T-cell (primary cell): ENCODE measurements around the gene ZXDC. TPM values are rescaled to one million over a fixed set of nuclear protein-coding genes. Genes with fewer than 3 reads are reported as not detected.

ENCODE experiments used
- ATAC-seq, 4 experiments: fragments of 200-7000 bp in 3 of 4; fragments of 150-1000 bp in 1 of 4; cut with Tn5 transposase; replicated peaks in 1 of 4; 1 replicate in 3 of 4; 2 replicates in 1 of 4; pipeline ENCODE4 v1.10.0; 2021; ENCODE audit warnings: moderate library complexity in 3 of 4, mild to moderate bottlenecking in 2 of 4, moderate number of reproducible peaks in 1 of 4
- CTCF ChIA-PET, 2 donors: fragments of 300-600 bp; sonication (Branson Sonifier 250); formaldehyde crosslinking; loops; one replicate each; lab custom pipeline; 2022; ENCODE audit warnings: antibody characterized with exemption in 2 of 2; lab: Charles Lee
- POLR2A ChIA-PET, 2 donors: fragments of 300-600 bp; sonication (Branson Sonifier 250); formaldehyde crosslinking; loops; one replicate each; lab custom pipeline; 2022; ENCODE audit warnings: antibody characterized with exemption in 2 of 2; lab: Charles Lee
- DNase-seq, 35 experiments: peaks; one replicate each; pipeline versions ENCODE4 v3.0.0 to v3.0.0-alpha.2; 2013 to 2023
- H3K27ac ChIP-seq: one replicate; pipeline ENCODE4 v1.5.1; 2013; ENCODE audit warnings: low read length
- H3K27me3 ChIP-seq, 2 experiments: replicated peaks in 1 of 2; 1 replicate in 1 of 2; 2 replicates in 1 of 2; pipeline versions ENCODE4 v1.6.1 to v1.7.0; 2013; ENCODE audit warnings: low read length in 1 of 2, mixed read lengths in 1 of 2; ENCODE audit not compliant: control insufficient read depth in 2 of 2, insufficient read depth in 2 of 2; ENCODE audit errors: extremely low read depth in 1 of 2
- H3K36me3 ChIP-seq, 2 donors: 1 replicate in 1 of 2; 2 replicates in 1 of 2; pipeline versions ENCODE4 v1.6.1 to v1.7.0; 2013; ENCODE audit warnings: low read length in 1 of 2; ENCODE audit not compliant: control insufficient read depth in 2 of 2, insufficient read depth in 1 of 2; ENCODE audit errors: extremely low read depth in 1 of 2
- H3K4me1 ChIP-seq, 2 experiments: 1 replicate in 1 of 2; 2 replicates in 1 of 2; pipeline versions ENCODE4 v1.6.1 to v1.7.0; 2013; ENCODE audit warnings: low read length in 2 of 2, mixed read lengths in 1 of 2; ENCODE audit not compliant: insufficient read depth in 2 of 2, control insufficient read depth in 1 of 2; ENCODE audit errors: extremely low read depth in 1 of 2
- H3K4me3 ChIP-seq, 2 donors: 1 replicate in 1 of 2; 2 replicates in 1 of 2; pipeline versions ENCODE4 v1.5.1 to v1.7.0; 2013; ENCODE audit warnings: mild to moderate bottlenecking in 2 of 2, low read length in 1 of 2, moderate library complexity in 1 of 2; ENCODE audit not compliant: control insufficient read depth in 1 of 2; ENCODE audit errors: extremely low read depth in 1 of 2
- H3K9me3 ChIP-seq: 2 replicates; pipeline ENCODE4 v1.7.0; 2013
- H3K27ac Mint-ChIP-seq, 2 donors: one replicate each; pipeline ENCODE4 v1.8.0; 2020 to 2021; ENCODE audit warnings: mild to moderate bottlenecking in 2 of 2, mixed read lengths in 2 of 2
- H3K27me3 Mint-ChIP-seq, 2 donors: one replicate each; pipeline ENCODE4 v1.8.0; 2021 to 2022; ENCODE audit warnings: mixed read lengths in 2 of 2
- H3K36me3 Mint-ChIP-seq: one replicate; pipeline ENCODE4 v1.8.0; 2021; ENCODE audit warnings: mixed read lengths
- H3K4me1 Mint-ChIP-seq, 3 donors: one replicate each; pipeline ENCODE4 v1.8.0; 2020 to 2022; ENCODE audit warnings: mixed read lengths in 3 of 3, mild to moderate bottlenecking in 1 of 3
- H3K4me3 Mint-ChIP-seq, 3 donors: one replicate each; pipeline ENCODE4 v1.8.0; 2020 to 2022; ENCODE audit warnings: mild to moderate bottlenecking in 3 of 3, mixed read lengths in 3 of 3, moderate library complexity in 3 of 3
- H3K9me3 Mint-ChIP-seq, 3 donors: one replicate each; pipeline ENCODE4 v1.8.0; 2020 to 2022; ENCODE audit warnings: mixed read lengths in 3 of 3
- WGBS: methylation state at CpG from one replicate; pipeline ENCODE4 v1.1.5; 2013; ENCODE audit warnings: missing lambda C conversion rate; ENCODE audit not compliant: insufficient coverage; 5-methylcytosine and 5-hydroxymethylcytosine counted together
- total RNA-seq, 35 experiments: library from RNA in 6 of 35; stranded (reverse) in 6 of 35; fragments of 120-200 nt in 1 of 35; gene quantifications; one replicate each; pipeline versions ENCODE4 v1.2.1 to v1.2.4 and lab custom pipeline; 2013 to 2026

The ZXDC gene
- total RNA-seq, 5 donors from 2014 or later (not counting 1 experiment from before 2014, with no cell fraction given): 57.6 to 68.7 (median 61.8) TPM

DNA sequence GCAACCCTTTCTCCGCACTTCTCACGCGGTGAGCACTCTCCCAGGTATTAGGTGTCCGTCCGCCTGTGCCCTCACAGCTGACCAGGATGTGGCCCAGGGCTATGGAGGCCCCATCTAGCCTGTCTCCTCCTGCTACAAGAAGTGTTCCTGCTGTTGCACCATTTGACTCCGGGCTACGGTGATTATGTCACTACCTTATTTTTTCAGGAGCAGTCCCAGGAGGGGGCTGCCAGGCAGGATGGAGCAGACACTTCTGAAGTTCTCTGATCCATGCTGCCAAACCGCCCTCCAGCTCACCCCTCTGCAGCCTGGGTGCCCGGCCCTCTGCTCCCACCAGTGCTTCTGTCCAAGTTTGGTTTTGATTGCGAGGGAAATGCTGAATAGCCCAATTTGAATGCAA is 36.9 kb downstream of the ZXDC start:
- Mint-ChIP-seq H3K4me3 (no peak overlapping the region), H3K27me3 (no peaks in the 10 kb centered on the region), H3K36me3 (peaks cover 52% of the 10 kb centered on the region), H3K4me1 (no peaks in the 10 kb centered on the region), H3K9me3 (no peaks in the 10 kb centered on the region), H3K27ac (no peak overlapping the region)
- H3K27me3 ChIP-seq: no peaks in the 10 kb centered on the region
- no peaks in the 10 kb centered on the region for H3K9me3 ChIP-seq
- DNase-seq (peak in 1 of 35 experiments; percentile 3), ATAC-seq (no peak)
- POLR2A ChIA-PET: no interaction called here
- H3K4me1 ChIP-seq: no peaks in the 10 kb centered on the region
- WGBS: 100% methylated on average over 8 of the region's 10 CpGs
- CTCF ChIA-PET: interaction anchor here in 1 of 2 donors (0.7 kb wide), 1 partner anchor 574 kb away, joined by 3 read pairs; no protein-coding TSS in a partner anchor
- H3K4me3 ChIP-seq: no peak overlapping the region
- peaks cover 15 to 62% of the 10 kb centered on the region in 2 donors for H3K36me3 ChIP-seq
- H3K27ac ChIP-seq: no peak overlapping the region

DNA sequence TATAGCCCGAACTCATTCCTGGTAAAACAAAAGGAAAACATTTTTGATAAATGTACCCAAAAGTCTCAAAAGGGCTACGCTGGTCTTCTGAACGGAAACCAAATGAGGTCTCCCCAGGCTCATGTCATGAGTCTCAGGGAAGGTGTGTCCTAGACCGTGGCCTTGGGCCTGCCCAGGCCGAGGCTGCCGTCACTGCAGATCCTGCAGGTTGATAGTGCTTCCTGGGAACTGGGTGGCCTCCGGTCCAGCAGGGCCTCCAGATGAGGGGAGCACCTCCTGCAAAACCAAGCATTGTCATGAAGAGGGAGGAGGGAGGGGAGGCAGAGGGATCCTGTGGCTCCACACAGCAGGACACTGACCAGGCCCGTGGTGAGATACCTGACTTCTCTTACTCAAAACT is 37.5 kb downstream of the ZXDC start:
- Mint-ChIP-seq H3K27ac (no peak overlapping the region), H3K4me3 (no peak overlapping the region), H3K4me1 (no peaks in the 10 kb centered on the region), H3K36me3 (peaks cover 53% of the 10 kb centered on the region), H3K27me3 (no peaks in the 10 kb centered on the region), H3K9me3 (no peaks in the 10 kb centered on the region)
- CTCF ChIA-PET: no interaction called here
- POLR2A ChIA-PET: no interaction called here
- Histone ChIP-seq H3K4me3 (no peak overlapping the region), H3K9me3 (no peaks in the 10 kb centered on the region), H3K27ac (no peak overlapping the region), H3K36me3 (peaks cover 18 to 62% of the 10 kb centered on the region in 2 donors), H3K4me1 (no peaks in the 10 kb centered on the region), H3K27me3 (no peaks in the 10 kb centered on the region)
- WGBS: 96% methylated on average over 6 of the region's 8 CpGs
- ATAC-seq (no peak), DNase-seq (no peak)

DNA sequence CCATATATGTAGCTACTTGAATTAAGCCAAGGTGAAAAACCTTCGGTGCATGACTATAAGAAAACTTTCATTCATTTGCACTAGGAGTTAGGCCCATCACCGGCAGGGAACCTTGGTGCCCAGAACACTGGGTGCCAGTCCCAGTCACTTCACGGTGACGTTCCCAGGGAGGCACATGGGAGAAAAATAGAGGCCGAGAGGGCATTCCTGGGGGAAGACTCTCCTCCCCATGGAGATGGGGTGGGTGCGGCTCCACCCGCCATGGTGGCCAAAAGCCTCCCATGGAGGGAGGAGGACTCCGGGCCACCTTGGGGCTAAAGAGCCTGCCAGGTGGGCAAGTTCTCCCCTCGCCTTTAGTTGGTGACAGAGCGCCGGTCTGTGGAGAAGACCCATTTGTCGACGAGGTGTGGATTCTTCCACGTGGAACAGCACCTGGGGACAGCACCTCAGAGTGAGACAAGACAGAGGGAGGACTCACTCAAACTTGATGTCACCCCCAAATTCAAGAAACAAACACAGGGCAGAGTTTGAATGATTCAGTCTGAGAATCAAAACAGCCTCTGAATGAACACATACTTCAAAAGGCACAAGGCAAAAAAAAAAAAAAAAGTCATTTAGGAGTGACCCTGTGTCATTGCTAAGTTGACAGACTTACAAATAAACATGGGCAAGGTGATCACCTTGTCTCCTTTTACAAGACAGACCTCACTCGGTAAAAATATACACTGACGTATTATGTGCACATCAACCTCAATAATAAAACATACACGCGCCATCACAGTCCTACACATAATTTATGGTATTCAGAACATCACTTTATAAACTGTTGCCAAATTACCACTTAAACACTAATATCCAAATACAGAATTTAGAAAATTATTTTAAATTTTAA is 38.6 kb downstream of the ZXDC start:
- Histone ChIP-seq H3K27ac (no peak overlapping the region), H3K36me3 (peaks cover 15 to 60% of the 10 kb centered on the region in 2 donors), H3K27me3 (no peaks in the 10 kb centered on the region), H3K9me3 (no peaks in the 10 kb centered on the region), H3K4me1 (no peaks in the 10 kb centered on the region), H3K4me3 (no peak overlapping the region)
- WGBS: 88% methylated on average over 5 of the region's 18 CpGs
- no peaks in the 10 kb centered on the region for H3K9me3 Mint-ChIP-seq
- no peaks in the 10 kb centered on the region for H3K27me3 Mint-ChIP-seq
- CTCF ChIA-PET: no interaction called here
- ATAC-seq (no peak), DNase-seq (no peak)
- H3K4me1 Mint-ChIP-seq: no peaks in the 10 kb centered on the region
- peaks cover 59% of the 10 kb centered on the region for H3K36me3 Mint-ChIP-seq
- no peak overlapping the region for H3K4me3 Mint-ChIP-seq
- H3K27ac Mint-ChIP-seq: no peak overlapping the region
- POLR2A ChIA-PET: no interaction called here

DNA sequence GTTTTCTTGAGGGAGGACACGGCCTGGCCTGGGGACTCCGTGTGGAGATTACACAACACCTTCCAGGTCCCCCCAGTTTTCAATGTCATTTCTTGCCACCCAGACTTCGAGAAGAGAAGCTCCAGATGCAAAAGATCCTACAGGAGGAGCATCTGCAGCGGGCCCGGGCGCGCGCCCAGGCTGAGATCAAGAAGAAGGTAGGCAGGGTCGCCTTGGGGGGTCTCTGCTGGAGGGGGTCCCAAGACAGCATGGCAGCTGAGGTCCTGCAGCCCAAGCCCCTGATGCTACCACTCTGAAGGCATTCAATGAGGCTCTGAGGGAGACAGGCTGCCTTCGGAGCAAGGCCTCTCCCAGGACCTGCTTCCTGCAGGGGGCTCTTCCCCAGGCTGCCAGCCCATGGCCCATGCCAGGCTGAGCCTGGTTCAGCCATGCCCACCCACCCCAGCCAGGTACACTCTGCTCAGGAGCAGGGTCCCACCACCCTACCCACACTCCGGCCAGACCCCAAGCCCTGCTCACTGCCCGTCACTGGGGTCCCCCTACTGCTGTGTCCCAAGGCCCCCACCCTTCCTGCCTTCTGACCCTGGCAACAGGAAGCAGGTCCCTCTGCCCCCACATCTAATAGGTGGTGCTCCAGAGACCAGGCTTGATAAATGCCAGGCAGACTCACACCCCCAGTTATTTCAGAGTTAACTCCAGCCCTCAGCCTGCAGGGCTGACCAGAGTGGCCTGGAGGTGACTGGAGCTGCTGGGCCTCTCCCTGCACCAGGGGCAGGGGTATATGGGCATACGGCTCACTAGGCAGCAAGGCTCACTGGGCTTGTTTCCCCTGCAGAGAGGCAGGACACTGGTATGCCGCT is 40.0 kb downstream of the ZXDC start:
- POLR2A ChIA-PET: no interaction called here
- H3K27me3 ChIP-seq: no peaks in the 10 kb centered on the region
- Mint-ChIP-seq H3K27me3 (no peaks in the 10 kb centered on the region), H3K27ac (no peak overlapping the region), H3K36me3 (peaks cover 51% of the 10 kb centered on the region), H3K4me1 (no peaks in the 10 kb centered on the region), H3K4me3 (no peak overlapping the region), H3K9me3 (no peaks in the 10 kb centered on the region)
- H3K27ac ChIP-seq: no peak overlapping the region
- H3K4me3 ChIP-seq: no peak overlapping the region
- ATAC-seq (no peak), DNase-seq (peak in 1 of 35 experiments; percentile 4)
- H3K4me1 ChIP-seq: no peaks in the 10 kb centered on the region
- 94% methylated on average over 11 of the region's 14 CpGs for WGBS
- CTCF ChIA-PET: no interaction called here
- H3K9me3 ChIP-seq: no peaks in the 10 kb centered on the region
- H3K36me3 ChIP-seq: peaks cover 15 to 52% of the 10 kb centered on the region in 2 donors

DNA sequence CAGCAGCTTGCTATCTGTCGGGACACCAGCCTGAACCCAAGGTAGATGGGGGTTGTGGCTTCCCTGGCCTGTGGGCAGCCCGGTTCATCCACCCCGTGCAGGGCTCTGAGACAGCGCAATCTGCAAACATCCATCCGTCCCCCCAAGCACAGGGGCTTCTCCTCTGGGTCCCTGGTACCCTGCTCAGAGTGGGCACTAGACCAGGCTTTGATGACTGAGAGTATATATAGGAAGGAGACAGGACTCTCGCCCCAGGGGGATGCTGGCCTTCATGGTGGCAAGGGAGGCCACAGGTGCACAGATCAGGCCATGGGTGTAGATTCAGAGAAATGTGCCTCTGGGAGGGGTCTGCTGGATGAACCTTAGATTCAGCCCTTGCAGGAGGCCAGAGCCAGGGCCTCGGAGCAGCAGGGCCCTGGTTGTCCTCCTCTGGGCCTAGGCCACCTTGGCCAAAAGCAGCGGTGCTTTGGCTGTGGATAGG is 40.7 kb downstream of the ZXDC start:
- no peak overlapping the region for H3K27ac Mint-ChIP-seq

DNA sequence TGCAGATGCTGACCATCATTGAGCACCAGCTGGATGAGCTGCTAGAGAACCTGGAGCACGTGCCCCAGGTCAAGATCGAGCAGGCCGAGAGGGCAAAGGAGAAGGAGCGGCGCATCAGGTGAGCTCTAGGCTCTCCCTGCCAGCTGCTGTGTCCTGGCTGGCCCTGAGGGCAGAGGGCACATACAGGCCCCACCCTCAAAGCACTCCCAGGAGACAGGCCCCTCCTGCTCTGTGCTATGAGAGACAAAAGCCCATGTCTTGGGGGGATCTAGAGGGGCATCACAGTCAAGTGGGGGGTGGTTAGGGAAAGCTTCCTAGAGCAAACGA is 41.5 kb downstream of the ZXDC start:
- Histone ChIP-seq H3K4me3 (no peak overlapping the region), H3K27me3 (no peaks in the 10 kb centered on the region), H3K36me3 (peaks cover 12 to 39% of the 10 kb centered on the region in 2 donors), H3K27ac (no peak overlapping the region), H3K4me1 (no peaks in the 10 kb centered on the region), H3K9me3 (no peaks in the 10 kb centered on the region)
- no peak for ATAC-seq
- Mint-ChIP-seq H3K36me3 (peaks cover 49% of the 10 kb centered on the region), H3K4me1 (no peaks in the 10 kb centered on the region), H3K4me3 (no peak overlapping the region), H3K27me3 (no peaks in the 10 kb centered on the region), H3K9me3 (no peaks in the 10 kb centered on the region), H3K27ac (no peak overlapping the region)
- no peak for DNase-seq
- CTCF ChIA-PET: no interaction called here
- POLR2A ChIA-PET: no interaction called here
- 100% methylated on average over 4 of the region's 6 CpGs for WGBS

More for the DNA sequence above, 40.7 kb downstream of the ZXDC start:
- ChIA-PET POLR2A (no interaction called here), CTCF (no interaction called here)
- Histone ChIP-seq H3K9me3 (no peaks in the 10 kb centered on the region), H3K4me1 (no peaks in the 10 kb centered on the region), H3K27ac (no peak overlapping the region), H3K36me3 (peaks cover 15 to 46% of the 10 kb centered on the region in 2 donors), H3K4me3 (no peak overlapping the region), H3K27me3 (no peaks in the 10 kb centered on the region)
- Mint-ChIP-seq H3K4me3 (no peak overlapping the region), H3K4me1 (no peaks in the 10 kb centered on the region), H3K36me3 (peaks cover 51% of the 10 kb centered on the region), H3K27me3 (no peaks in the 10 kb centered on the region), H3K9me3 (no peaks in the 10 kb centered on the region)
- ATAC-seq: peak in 1 of 4 experiments; percentile 27
- peak in 1 of 35 experiments; percentile 4 for DNase-seq
- WGBS: 75% methylated on average over 1 of the region's 8 CpGs
